Islet of Langerhans (tissue), 1 donor: ENCODE data around the gene UST.
"Not testable (repeated sequence)": the region's sequence is repeated elsewhere in the genome, so short reads cannot be mapped to it uniquely, and the experiment has no call there.

ENCODE experiments used
- FAIRE-seq: peaks from one replicate; lab custom pipeline; 2011; peaks lifted over from hg19 to GRCh38; lab: Jason Lieb, UNC

UST gene

GRCh38 chr6:149090937-149091336 lies 344.1 kb downstream of the UST start:
- no peak for FAIRE-seq

GRCh38 chr6:149093643-149094042 lies 346.8 kb downstream of the UST start:
- no peak for FAIRE-seq

GRCh38 chr6:149094156-149094555 lies 347.3 kb downstream of the UST start:
- no peak for FAIRE-seq

GRCh38 chr6:149094934-149095351 lies 348.1 kb downstream of the UST start:
- no peak for FAIRE-seq

GRCh38 chr6:149095842-149096241 lies 349.0 kb downstream of the UST start:
- no peak for FAIRE-seq

- FAIRE-seq, result no peak
Measured at GRCh38 chr6:149097794-149098193, 351.0 kb downstream of the UST start.

- FAIRE-seq, result no peak
Measured at GRCh38 chr6:149098700-149099276, 352.0 kb downstream of the UST start.

GRCh38 chr6:149102324-149102723 lies 355.5 kb downstream of the UST start:
- no peak for FAIRE-seq

- not testable (repeated sequence) for FAIRE-seq
Measured at GRCh38 chr6:149103950-149104349, 357.1 kb downstream of the UST start.

- no peak for FAIRE-seq
Measured at GRCh38 chr6:149107520-149107919, 360.7 kb downstream of the UST start.

GRCh38 chr6:149108038-149108748 lies 361.4 kb downstream of the UST start:
- FAIRE-seq, result no peak

- FAIRE-seq, result no peak
Measured at GRCh38 chr6:149108749-149109100, 361.9 kb downstream of the UST start.

GRCh38 chr6:149109397-149110070 lies 362.7 kb downstream of the UST start:
- FAIRE-seq, result no peak

- no peak for FAIRE-seq
Measured at GRCh38 chr6:149111556-149112115, 364.8 kb downstream of the UST start.

- FAIRE-seq, result no peak
Measured at GRCh38 chr6:149112976-149113375, 366.1 kb downstream of the UST start.

GRCh38 chr6:149114167-149114566 lies 367.3 kb downstream of the UST start:
- FAIRE-seq, result no peak

- FAIRE-seq, result no peak
Measured at GRCh38 chr6:149118737-149119653, 372.2 kb downstream of the UST start.

GRCh38 chr6:149122850-149123821 lies 376.3 kb downstream of the UST start:
- no peak for FAIRE-seq

GRCh38 chr6:149125309-149125708 lies 378.5 kb downstream of the UST start:
- FAIRE-seq, result no peak
